ENCODE results near the gene COPZ2. TPM values are rescaled to one million over a fixed set of nuclear protein-coding genes. Genes with fewer than 3 reads are reported as not detected.

Gene COPZ2
- total RNA-seq, 2 donors from 2014 or later, result 18.1 to 18.5 TPM

DNA sequence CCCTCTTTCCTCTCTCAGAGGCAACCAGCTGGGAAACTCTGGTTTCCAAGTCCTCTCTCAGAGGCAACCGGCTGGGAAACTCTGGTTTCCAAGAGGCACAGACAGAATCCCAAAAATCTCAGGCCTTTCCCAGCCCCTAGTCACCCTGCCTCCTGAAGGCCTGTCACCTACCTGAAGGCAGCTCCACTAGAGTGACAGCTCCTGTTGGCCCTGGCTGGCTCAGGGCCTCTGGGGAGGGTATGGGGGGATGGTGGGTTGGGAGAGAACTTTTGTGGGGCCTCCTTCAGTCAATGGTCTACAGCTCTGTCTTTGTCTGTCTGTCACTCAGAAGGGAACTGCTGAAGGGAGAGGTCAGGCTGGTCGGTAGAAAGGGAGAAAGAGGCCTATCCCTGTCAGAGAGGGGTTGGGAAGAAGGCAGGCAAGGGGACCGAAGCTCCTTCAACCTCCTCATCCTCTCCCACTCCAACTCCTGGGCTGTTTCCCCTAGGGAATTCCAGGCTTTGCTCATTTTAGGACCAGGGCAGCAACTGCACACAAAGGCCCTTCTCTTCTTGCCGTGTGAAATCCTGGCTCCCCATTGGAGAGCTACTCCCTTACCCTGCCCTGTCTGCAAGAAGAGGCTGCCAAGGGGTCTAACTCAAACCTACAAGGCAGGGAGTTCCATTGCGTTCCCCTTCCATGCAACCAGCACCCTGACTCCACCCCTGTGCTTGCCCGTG lies 23.6 kb downstream of the COPZ2 start:
- no peaks in the 10 kb centered on the region for H3K9me3 ChIP-seq
- H3K4me3 ChIP-seq, result no peak overlapping the region
- H3K4me1 ChIP-seq (replicated peaks), result peaks cover 5% of the 10 kb centered on the region
- TF ChIP-seq, protein P1, sequence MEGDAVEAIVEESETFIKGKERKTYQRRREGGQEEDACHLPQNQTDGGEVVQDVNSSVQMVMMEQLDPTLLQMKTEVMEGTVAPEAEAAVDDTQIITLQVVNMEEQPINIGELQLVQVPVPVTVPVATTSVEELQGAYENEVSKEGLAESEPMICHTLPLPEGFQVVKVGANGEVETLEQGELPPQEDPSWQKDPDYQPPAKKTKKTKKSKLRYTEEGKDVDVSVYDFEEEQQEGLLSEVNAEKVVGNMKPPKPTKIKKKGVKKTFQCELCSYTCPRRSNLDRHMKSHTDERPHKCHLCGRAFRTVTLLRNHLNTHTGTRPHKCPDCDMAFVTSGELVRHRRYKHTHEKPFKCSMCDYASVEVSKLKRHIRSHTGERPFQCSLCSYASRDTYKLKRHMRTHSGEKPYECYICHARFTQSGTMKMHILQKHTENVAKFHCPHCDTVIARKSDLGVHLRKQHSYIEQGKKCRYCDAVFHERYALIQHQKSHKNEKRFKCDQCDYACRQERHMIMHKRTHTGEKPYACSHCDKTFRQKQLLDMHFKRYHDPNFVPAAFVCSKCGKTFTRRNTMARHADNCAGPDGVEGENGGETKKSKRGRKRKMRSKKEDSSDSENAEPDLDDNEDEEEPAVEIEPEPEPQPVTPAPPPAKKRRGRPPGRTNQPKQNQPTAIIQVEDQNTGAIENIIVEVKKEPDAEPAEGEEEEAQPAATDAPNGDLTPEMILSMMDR (IDR thresholded peaks at IDR 0.05), result no peak
- no peak for TF ChIP-seq POLR2A (IDR thresholded peaks at IDR 0.05)
- no peak for TF ChIP-seq POLR2AphosphoS5 (IDR thresholded peaks at IDR 0.05)
- 79% methylated on average over 6 of the region's 6 CpGs for WGBS
- no peak overlapping the region for H3K27ac ChIP-seq
- no peaks in the 10 kb centered on the region for H3K36me3 ChIP-seq
- DNase-seq (ENCODE audit: low spot score), result no peak
- no peaks in the 10 kb centered on the region for H3K27me3 ChIP-seq (replicated peaks; ENCODE audit: insufficient read depth)
- intact Hi-C loops (cut with DNase I), result no loop called here

DNA sequence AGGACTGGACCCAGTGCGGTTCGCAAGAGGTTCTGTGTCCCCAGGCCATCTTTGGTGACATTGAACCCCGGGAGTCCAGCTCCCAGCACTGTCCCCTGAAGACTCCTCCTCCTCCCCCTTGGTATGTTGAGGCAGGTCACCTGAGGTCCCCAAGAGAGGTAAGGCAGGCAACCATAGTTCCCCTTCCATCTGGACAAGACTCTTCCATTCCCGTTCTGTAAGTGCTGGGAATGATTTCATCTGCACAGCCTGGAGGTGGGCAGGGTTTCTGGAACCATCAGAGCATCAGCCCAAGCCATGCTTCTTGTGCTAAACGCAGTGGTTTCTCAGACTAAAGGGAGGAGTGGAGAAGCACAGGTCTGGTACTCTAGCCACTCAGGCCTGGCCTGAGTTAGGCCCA lies 24.9 kb downstream of the COPZ2 start:
- Histone ChIP-seq H3K4me1 (replicated peaks) (peaks cover 5% of the 10 kb centered on the region), H3K4me3 (no peak overlapping the region), H3K27me3 (replicated peaks; ENCODE audit: insufficient read depth) (no peaks in the 10 kb centered on the region), H3K9me3 (no peaks in the 10 kb centered on the region), H3K36me3 (no peaks in the 10 kb centered on the region), H3K27ac (no peak overlapping the region)
- TF ChIP-seq POLR2A (IDR thresholded peaks at IDR 0.05) (no peak), POLR2AphosphoS5 (IDR thresholded peaks at IDR 0.05) (no peak)
- TF ChIP-seq, protein P1 (IDR thresholded peaks at IDR 0.05), result no peak
- intact Hi-C loops (cut with DNase I), result no loop called here
- no peak for DNase-seq (ENCODE audit: low spot score)
- 39% methylated on average over 5 of the region's 5 CpGs for WGBS

DNA sequence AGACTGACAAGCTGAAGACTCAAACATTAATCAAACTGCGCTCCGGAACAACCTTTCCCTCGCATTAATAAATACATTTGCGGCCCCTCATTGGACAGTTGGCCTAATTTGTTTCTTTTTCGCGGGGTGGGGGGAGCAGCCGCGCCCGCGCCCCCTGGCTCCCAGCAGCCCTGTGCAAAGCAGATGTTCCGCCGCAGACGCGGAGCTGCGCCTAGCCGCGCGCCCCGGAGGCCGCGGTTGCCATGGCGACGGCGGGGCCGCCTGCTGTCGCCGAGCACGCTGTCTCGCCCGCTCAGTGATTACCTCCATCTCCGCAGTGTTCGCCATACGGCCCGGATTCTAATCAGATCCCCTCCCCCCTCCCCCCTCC lies 25.5 kb downstream of the COPZ2 start:
- DNase-seq (ENCODE audit: low spot score), result no peak
- under 1% methylated on average over 32 of the region's 34 CpGs for whole genome bisulfite sequencing
- H3K4me1 ChIP-seq (replicated peaks), result peaks cover 5% of the 10 kb centered on the region
- no peaks in the 10 kb centered on the region for H3K27me3 ChIP-seq (replicated peaks; ENCODE audit: insufficient read depth)
- TF ChIP-seq POLR2AphosphoS5 (IDR thresholded peaks at IDR 0.05), result no peak
- TF ChIP-seq, protein P1 (IDR thresholded peaks at IDR 0.05), result no peak
- no peak for TF ChIP-seq POLR2A (IDR thresholded peaks at IDR 0.05)
- peak overlapping the region; percentile 6 to 21 for H3K4me3 ChIP-seq
- intact Hi-C loops (cut with DNase I), result no loop called here
- no peaks in the 10 kb centered on the region for H3K9me3 ChIP-seq
- H3K36me3 ChIP-seq, result no peaks in the 10 kb centered on the region
- H3K27ac ChIP-seq, result no peak overlapping the region

DNA sequence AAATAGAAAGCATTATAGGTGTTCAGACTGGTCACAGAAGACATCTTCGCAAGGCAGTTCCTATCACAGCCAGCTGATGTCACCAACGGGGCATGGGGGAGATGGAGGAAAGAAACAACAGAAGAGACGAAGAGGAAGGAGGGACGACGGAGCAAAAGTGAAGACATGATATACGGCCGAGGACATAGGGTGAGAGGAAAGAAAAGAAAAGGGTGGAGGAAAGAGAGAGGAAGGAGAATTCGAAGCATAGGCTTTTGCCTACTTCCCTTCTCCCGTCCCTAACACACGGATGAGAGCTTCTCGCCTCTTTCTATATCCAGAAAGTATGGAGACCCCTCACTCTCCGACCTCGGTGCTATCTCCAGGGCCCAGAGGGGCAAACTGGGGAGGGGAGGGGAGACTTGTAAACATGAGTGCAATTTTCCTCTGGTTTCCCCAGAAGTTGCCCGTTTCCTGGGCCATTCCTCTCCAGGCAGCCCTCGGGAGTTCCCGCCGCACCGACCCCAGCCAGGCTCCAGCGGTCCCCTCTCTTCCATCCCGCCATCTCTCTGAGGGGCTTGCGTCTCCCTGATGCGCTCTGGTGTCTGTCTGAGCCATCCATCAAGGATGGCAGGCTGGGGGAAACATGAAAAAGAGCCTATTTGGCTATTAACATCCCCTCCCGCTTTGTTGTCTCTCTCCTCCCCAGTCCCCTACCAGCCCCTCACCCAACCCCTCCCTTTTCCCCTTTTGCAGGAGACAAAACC lies 26.0 kb downstream of the COPZ2 start:
- Histone ChIP-seq H3K4me1 (replicated peaks) (peaks cover 5% of the 10 kb centered on the region), H3K27ac (no peak overlapping the region), H3K4me3 (peak overlapping the region; percentile 6 to 21), H3K27me3 (replicated peaks; ENCODE audit: insufficient read depth) (no peaks in the 10 kb centered on the region), H3K36me3 (no peaks in the 10 kb centered on the region), H3K9me3 (no peaks in the 10 kb centered on the region)
- TF ChIP-seq POLR2A (IDR thresholded peaks at IDR 0.05), result no peak
- TF ChIP-seq, protein P1 (IDR thresholded peaks at IDR 0.05), result peak in 2 of 4 experiments; percentile 18 to 31
- intact Hi-C loops (cut with DNase I), result no loop called here
- DNase-seq (ENCODE audit: low spot score), result no peak
- WGBS, result 14% methylated on average over 23 of the region's 23 CpGs
